ENCODE measurements around the gene CDHR4.
A peak's percentile ranks its signal among the peaks of the same experiment; 100 is the strongest.
"Not testable (repeated sequence)": the region's sequence is repeated elsewhere in the genome, so short reads cannot be mapped to it uniquely, and the experiment has no call there.

Gene CDHR4

GRCh38 chr3:49803465-49804140, 3.9 kb upstream of the CDHR4 start:
- DNase-seq, result no peak

- DNase-seq, result peak; percentile 66
Observed at GRCh38 chr3:49802719-49803464, 3.2 kb upstream of the CDHR4 start, which contains the start of gene INKA1. Gene INKA1 (plus strand): TSS chr3:49803261. CDS start chr3:49803393, 132 bp downstream.

GRCh38 chr3:49801160-49801559, 1.5 kb upstream of the CDHR4 start:
- DNase-seq, result no peak

GRCh38 chr3:49799105-49799504, 568 bp downstream of the CDHR4 start:
- no peak for DNase-seq

- no peak for DNase-seq
Observed at GRCh38 chr3:49794926-49795905, 4.5 kb downstream of the CDHR4 start.

- no peak for DNase-seq
Observed at GRCh38 chr3:49794431-49794830, 5.2 kb downstream of the CDHR4 start.

GRCh38 chr3:49793486-49794085, 6.1 kb downstream of the CDHR4 start:
- no peak for DNase-seq

- no peak for DNase-seq
Observed at GRCh38 chr3:49792371-49793150, 7.1 kb downstream of the CDHR4 start.

GRCh38 chr3:49791571-49791970, 8.1 kb downstream of the CDHR4 start:
- no peak for DNase-seq

- DNase-seq, result no peak
Observed at GRCh38 chr3:49790626-49791411, 8.9 kb downstream of the CDHR4 start.

- DNase-seq, result no peak
Observed at GRCh38 chr3:49788056-49788455, 11.6 kb downstream of the CDHR4 start.

- no peak for DNase-seq
Observed at GRCh38 chr3:49787536-49787935, 12.1 kb downstream of the CDHR4 start.

GRCh38 chr3:49787182-49787464, 12.6 kb downstream of the CDHR4 start:
- no peak for DNase-seq

- DNase-seq, result peak; percentile 96
Observed at GRCh38 chr3:49786357-49787181, 13.1 kb downstream of the CDHR4 start, which contains the start of gene IP6K1. Gene IP6K1 (minus strand): TSS chr3:49786542. CDS start chr3:49748040, 38,502 bp downstream.

GRCh38 chr3:49785565-49786356, 13.9 kb downstream of the CDHR4 start:
- DNase-seq, result peak; percentile 48

GRCh38 chr3:49782277-49782676, 17.4 kb downstream of the CDHR4 start:
- DNase-seq, result not testable (repeated sequence)

GRCh38 chr3:49781415-49782199, 18.1 kb downstream of the CDHR4 start:
- DNase-seq, result no peak

- DNase-seq, result not testable (repeated sequence)
Observed at GRCh38 chr3:49780975-49781365, 18.7 kb downstream of the CDHR4 start.
